Neural progenitor cell (in vitro differentiated cells): Measurements from ENCODE around the gene OS9.

Source experiments
- EZH2phosphoT487 ChIP-seq: fragments of 200-600 bp; sonication (generic); IDR thresholded peaks from 2 replicates; pipeline ENCODE4 v1.6.1; 2017; ENCODE audit warnings: antibody characterized with exemption
- TF ChIP-seq, protein P1 (sequence below): fragments of 200-600 bp; sonication (generic); IDR thresholded peaks from 2 replicates; pipeline ENCODE4 v1.5.1; 2017; ENCODE audit warnings: antibody characterized with exemption, mild to moderate bottlenecking

- TF ChIP-seq, protein P1, sequence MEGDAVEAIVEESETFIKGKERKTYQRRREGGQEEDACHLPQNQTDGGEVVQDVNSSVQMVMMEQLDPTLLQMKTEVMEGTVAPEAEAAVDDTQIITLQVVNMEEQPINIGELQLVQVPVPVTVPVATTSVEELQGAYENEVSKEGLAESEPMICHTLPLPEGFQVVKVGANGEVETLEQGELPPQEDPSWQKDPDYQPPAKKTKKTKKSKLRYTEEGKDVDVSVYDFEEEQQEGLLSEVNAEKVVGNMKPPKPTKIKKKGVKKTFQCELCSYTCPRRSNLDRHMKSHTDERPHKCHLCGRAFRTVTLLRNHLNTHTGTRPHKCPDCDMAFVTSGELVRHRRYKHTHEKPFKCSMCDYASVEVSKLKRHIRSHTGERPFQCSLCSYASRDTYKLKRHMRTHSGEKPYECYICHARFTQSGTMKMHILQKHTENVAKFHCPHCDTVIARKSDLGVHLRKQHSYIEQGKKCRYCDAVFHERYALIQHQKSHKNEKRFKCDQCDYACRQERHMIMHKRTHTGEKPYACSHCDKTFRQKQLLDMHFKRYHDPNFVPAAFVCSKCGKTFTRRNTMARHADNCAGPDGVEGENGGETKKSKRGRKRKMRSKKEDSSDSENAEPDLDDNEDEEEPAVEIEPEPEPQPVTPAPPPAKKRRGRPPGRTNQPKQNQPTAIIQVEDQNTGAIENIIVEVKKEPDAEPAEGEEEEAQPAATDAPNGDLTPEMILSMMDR, result no peak
- TF ChIP-seq EZH2phosphoT487, result no peak
Observed at GRCh38 chr12:57749061-57749460, 55.1 kb downstream of the OS9 start.
